HG02852 (cell line): Measurements from ENCODE around the gene DYNLT5.

Experiments used
- ATAC-seq: cut with Tn5 transposase; IDR thresholded peaks from one replicate; pipeline ENCODE4 v1.9.1; 2021; ENCODE audit warnings: mild to moderate bottlenecking, moderate library complexity; ENCODE audit not compliant: unreplicated experiment

DYNLT5 gene

GRCh38 chr1:66747501-66747900, 4.8 kb upstream of the DYNLT5 start:
- no peak for ATAC-seq

GRCh38 chr1:66750577-66750976, 1.7 kb upstream of the DYNLT5 start:
- ATAC-seq: no peak

- ATAC-seq: no peak
These were observed 1.1 kb upstream of the DYNLT5 start for GRCh38 chr1:66751160-66751559.

GRCh38 chr1:66752671-66753371, 562 bp downstream of the DYNLT5 start:
- ATAC-seq: peak; percentile 5

GRCh38 chr1:66757722-66758240, 5.5 kb downstream of the DYNLT5 start:
- ATAC-seq: no peak

GRCh38 chr1:66758241-66758755, 6.0 kb downstream of the DYNLT5 start:
- ATAC-seq: peak; percentile 100

- ATAC-seq: no peak
These were observed 8.2 kb downstream of the DYNLT5 start for GRCh38 chr1:66760506-66760905.

GRCh38 chr1:66761221-66761620, 9.0 kb downstream of the DYNLT5 start:
- no peak for ATAC-seq

GRCh38 chr1:66764994-66765578, 12.8 kb downstream of the DYNLT5 start:
- ATAC-seq: peak; percentile 80

GRCh38 chr1:66767626-66768025, 15.4 kb downstream of the DYNLT5 start:
- ATAC-seq: no peak

GRCh38 chr1:66768965-66769364, 16.7 kb downstream of the DYNLT5 start:
- no peak for ATAC-seq

GRCh38 chr1:66769512-66770229, 17.4 kb downstream of the DYNLT5 start:
- ATAC-seq: no peak

GRCh38 chr1:66770240-66770639, 18.0 kb downstream of the DYNLT5 start:
- no peak for ATAC-seq

- no peak for ATAC-seq
These were observed 18.4 kb downstream of the DYNLT5 start for GRCh38 chr1:66770694-66771093.

GRCh38 chr1:66773227-66773626, 21.0 kb downstream of the DYNLT5 start:
- ATAC-seq: no peak

GRCh38 chr1:66774438-66774837, 22.2 kb downstream of the DYNLT5 start:
- ATAC-seq: no peak

- ATAC-seq: no peak
These were observed 23.4 kb downstream of the DYNLT5 start for GRCh38 chr1:66775646-66776045.

GRCh38 chr1:66777831-66778230, 25.6 kb downstream of the DYNLT5 start:
- ATAC-seq: no peak

- ATAC-seq: no peak
These were observed 26.0 kb downstream of the DYNLT5 start for GRCh38 chr1:66778266-66778665.

- no peak for ATAC-seq
These were observed 26.7 kb downstream of the DYNLT5 start for GRCh38 chr1:66778969-66779368.

GRCh38 chr1:66779475-66780078, 27.3 kb downstream of the DYNLT5 start:
- no peak for ATAC-seq
